NB4 (cell line): Measurements from ENCODE around the gene KRTAP1-4.
"Not testable (repeated sequence)": the region's sequence is repeated elsewhere in the genome, so short reads cannot be mapped to it uniquely, and the experiment has no call there.

ENCODE experiments used
- DNase-seq: peaks from one replicate; pipeline ENCODE4 v3.0.0; 2010; ENCODE audit warnings: low read depth
- H3K4me3 ChIP-seq: one replicate; pipeline ENCODE4 v1.5.1; 2011; ENCODE audit warnings: mild to moderate bottlenecking, low read depth, low read length, moderate library complexity
- MYC ChIP-seq: IDR thresholded peaks from 2 replicates; pipeline ENCODE4 v1.6.1; 2011; ENCODE audit warnings: low read depth, low read length
- POLR2A ChIP-seq: IDR thresholded peaks from 2 replicates; pipeline ENCODE4 v1.6.1; 2011; ENCODE audit warnings: mild to moderate bottlenecking; ENCODE audit not compliant: insufficient read length; ENCODE audit errors: extremely low read depth
- TF ChIP-seq, protein P1 (sequence below): IDR thresholded peaks from one replicate; pipeline ENCODE4 v1.5.1; 2012; ENCODE audit warnings: low read depth, low read length
- TF ChIP-seq, protein P2 (sequence below): IDR thresholded peaks from 2 replicates; pipeline ENCODE4 v1.6.1; 2011; ENCODE audit warnings: low read depth, low read length

The KRTAP1-4 gene

DNA sequence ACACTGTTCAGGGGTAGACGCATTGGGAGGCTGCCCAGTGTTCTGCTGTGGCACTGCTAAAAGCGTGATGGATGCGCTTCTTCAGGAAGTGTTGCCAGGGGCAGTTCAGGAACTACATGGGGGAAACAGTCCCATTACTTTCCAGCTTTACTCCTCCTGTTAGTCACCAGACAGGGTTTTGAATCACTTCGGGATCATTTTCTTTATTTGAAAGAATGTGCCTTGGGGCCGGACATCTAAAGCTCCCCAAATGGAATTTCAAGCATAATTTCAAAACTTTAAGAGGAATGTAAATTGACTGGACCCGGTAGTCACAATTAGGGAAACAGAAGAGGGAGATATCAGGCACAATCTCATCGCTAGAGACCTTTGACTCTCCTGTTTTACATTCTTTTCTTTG lies 18.4 kb upstream of the KRTAP1-4 start:
- TF ChIP-seq MYC, result no peak
- TF ChIP-seq, protein P1, sequence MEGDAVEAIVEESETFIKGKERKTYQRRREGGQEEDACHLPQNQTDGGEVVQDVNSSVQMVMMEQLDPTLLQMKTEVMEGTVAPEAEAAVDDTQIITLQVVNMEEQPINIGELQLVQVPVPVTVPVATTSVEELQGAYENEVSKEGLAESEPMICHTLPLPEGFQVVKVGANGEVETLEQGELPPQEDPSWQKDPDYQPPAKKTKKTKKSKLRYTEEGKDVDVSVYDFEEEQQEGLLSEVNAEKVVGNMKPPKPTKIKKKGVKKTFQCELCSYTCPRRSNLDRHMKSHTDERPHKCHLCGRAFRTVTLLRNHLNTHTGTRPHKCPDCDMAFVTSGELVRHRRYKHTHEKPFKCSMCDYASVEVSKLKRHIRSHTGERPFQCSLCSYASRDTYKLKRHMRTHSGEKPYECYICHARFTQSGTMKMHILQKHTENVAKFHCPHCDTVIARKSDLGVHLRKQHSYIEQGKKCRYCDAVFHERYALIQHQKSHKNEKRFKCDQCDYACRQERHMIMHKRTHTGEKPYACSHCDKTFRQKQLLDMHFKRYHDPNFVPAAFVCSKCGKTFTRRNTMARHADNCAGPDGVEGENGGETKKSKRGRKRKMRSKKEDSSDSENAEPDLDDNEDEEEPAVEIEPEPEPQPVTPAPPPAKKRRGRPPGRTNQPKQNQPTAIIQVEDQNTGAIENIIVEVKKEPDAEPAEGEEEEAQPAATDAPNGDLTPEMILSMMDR, result no peak
- TF ChIP-seq POLR2A, result no peak
- TF ChIP-seq, protein P2, sequence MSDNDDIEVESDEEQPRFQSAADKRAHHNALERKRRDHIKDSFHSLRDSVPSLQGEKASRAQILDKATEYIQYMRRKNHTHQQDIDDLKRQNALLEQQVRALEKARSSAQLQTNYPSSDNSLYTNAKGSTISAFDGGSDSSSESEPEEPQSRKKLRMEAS, result no peak
- DNase-seq, result no peak
- no peak overlapping the region for H3K4me3 ChIP-seq

DNA sequence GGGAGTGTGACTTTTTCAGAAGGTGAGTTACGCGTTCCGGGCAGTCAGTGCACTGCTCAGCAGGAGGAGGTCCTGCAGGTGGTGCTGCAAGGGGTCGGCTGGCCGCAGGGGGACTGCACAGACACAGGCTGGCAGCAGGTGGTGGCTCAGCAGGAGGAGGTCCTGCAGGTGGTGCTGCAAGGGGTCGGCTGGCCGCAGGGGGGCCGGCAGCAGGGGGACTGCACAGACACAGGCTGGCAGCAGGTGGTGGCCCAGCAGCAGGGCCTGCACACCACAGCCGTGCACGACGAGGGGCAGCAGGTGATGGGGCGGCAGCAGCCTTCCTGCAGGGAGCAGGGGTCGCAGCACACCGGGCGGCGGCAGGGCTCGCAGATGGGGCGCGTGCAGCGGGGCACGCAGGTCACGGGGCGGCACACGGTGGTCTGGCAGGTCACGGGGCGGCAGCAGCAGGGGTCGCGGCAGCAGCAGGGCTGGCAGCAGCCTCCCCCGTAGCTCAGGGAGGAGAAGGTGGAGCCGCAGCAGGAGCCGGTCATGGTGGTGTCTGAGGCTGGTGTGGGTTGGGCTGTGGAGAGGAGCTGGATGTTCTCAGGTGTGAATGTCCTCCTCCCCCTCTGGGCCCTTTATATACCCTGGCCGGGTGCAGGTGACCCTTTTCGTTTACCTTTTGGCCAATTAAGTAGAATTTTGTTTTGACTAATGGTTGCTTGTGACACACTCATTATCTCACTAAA lies 16.9 kb upstream of the KRTAP1-4 start, which contains the start of gene KRTAP2-1:
KRTAP2-1 (minus strand) TSS at position 582 of the 731 bp plus-strand sequence; CDS start at position 533, 49 bp downstream.
- not testable (repeated sequence) for DNase-seq, H3K4me3 ChIP-seq

DNA sequence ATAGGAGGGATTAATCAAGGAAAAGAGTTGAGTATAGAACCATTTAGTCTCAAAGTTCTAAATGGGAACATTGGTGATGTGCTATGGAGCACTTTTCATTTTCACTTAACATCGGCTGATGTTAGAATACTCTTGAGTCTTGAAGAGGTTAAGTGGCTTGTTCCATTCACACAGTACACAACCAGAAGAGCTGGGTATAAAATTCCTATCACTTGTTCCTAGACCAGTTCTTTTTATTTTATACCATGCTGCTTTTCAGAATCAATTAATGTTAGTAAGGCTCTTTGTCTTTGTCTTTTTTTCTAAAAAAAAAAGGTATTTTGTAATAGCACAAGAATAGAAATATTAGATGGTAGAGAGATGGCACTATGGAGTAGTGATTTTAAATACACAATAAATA lies 13.0 kb upstream of the KRTAP1-4 start:
- DNase-seq, result no peak
- TF ChIP-seq, protein P1, result no peak
- no peak for TF ChIP-seq POLR2A
- TF ChIP-seq, protein P2, result no peak
- no peak for TF ChIP-seq MYC
- H3K4me3 ChIP-seq, result no peak overlapping the region

DNA sequence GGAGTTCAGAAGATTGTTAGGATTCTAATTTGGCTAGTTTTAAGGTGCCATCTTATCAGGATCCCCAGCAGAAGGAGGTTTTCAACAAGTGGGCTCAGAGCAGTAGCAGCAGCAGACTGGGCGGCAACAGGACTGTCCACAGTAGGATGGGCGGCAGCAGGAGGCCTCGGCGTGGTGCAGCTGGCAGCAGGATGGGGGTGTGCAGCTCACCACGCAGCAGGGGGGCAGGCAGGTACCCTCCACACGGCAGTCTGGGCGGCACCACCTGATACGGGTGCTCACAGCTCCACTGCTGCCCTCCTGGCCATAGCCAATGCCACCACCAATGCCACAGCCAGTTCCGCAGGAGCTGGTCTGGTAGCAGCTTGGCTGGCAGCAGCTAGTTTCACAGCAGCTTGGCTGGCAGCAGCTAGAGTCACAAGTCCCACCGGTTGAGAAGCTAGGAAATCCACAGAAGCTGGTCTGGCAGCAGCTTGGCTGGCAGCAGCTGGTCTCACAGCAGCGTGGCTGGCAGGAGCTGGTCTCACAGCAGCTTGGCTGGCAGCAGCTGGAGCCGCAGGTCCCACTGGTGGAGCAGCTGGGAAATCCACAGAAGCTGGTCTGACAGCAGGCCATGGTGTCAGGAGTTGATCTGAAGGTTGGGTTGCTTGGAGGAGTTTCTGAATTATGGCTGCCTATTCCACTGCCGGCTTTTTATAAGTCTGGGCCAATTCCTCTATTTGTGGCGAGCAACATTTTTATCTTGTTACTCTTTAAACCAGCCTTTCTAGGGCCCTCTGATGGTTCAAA lies 11.0 kb upstream of the KRTAP1-4 start, which contains the start of gene KRTAP1-1:
KRTAP1-1 (minus strand) TSS at position 668 of the 789 bp plus-strand sequence; CDS start at position 615, 53 bp downstream.
- not testable (repeated sequence) for H3K4me3 ChIP-seq, DNase-seq

DNA sequence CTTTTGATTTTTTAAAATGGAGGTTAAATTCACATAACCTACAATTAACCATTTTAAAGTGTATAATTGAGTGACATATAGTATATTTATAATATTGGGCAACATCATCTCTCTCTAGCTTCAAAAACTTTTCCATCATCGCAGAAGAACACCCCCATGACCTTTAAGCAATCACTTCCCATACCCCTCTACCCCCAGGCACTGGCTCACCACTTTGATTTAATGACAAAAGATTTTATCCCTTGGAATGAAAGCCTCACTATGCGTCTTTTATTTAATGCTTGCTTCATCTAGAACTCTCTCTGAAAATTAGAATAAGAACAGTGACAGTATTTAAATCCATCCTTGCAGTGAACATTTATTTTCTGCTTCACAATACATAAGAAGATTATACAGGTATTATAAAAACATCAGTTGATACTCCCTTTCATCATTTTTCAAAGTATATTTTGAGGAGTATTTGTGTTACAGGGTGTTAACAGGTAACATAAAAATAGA lies 7.9 kb upstream of the KRTAP1-4 start:
- TF ChIP-seq POLR2A, result no peak
- H3K4me3 ChIP-seq, result no peak overlapping the region
- DNase-seq, result no peak

DNA sequence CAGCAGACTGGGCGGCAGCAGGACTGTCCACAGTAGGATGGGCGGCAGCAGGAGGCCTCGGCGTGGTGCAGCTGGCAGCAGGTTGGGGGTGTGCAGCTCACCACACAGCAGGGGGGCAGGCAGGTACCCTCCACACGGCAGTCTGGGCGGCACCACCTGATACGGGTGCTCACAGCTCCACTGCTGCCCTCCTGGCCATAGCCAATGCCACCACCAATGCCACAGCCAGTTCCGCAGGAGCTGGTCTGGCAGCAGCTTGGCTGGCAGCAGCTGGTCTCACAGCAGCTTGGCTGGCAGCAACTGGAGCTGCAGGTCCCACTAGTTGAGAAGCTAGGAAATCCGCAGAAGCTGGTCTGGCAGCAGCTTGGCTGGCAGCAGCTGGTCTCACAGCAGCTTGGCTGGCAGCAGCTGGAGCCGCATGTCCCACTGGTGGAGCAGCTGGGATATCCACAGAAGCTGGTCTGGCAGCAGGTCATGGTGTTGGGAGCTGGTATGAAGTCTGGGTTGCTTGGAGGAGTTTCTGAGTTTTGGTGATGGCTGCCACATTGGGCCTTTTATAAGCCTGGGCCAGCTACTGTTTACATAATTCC lies 4.4 kb upstream of the KRTAP1-4 start, which contains the start of gene KRTAP1-3:
KRTAP1-3 (minus strand) TSS at position 529 of the 590 bp plus-strand sequence; CDS start at position 476, 53 bp downstream.
- not testable (repeated sequence) for DNase-seq, H3K4me3 ChIP-seq

DNA sequence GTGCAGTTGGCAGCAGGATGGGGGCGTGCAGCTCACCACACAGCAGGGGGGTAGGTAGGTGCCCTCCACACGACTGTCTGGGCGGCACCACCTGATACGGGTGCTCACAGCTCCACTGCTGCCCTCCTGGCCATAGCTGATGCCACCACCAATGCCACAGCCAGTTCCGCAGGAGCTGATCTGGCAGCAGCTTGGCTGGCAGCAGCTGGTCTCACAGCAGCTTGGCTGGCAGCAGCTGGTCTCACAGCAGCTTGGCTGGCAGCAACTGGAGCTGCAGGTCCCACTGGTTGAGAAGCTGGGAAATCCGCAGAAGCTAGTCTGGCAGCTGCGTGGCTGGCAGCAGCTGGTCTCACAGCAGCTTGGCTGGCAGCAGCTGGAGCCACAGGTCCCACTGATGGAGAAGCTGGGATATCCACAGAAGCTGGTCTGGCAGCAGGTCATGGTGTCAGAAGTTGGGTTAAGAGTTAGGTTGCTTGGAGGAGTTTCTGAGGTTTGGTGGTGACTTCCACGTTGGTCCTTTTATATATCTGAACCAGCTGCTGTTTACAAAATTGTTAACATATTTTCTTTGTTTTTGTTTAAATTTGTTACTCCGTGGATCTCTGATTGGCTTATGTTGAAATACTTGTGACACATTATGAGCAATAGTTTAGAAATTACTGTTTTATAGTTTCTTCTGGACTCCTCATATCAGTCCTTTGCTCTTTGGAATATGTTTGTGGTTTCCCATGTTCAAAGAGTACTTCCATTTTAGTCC lies 3.1 kb downstream of the KRTAP1-4 start, which contains the start of gene KRTAP1-5:
KRTAP1-5 (minus strand) TSS at position 494 of the 757 bp plus-strand sequence; CDS start at position 441, 53 bp downstream.
- DNase-seq, result no peak
- TF ChIP-seq MYC, result no peak
- no peak for TF ChIP-seq POLR2A
- TF ChIP-seq, protein P1, result no peak
- TF ChIP-seq, protein P2, result no peak
- H3K4me3 ChIP-seq, result no peak within 1 kb of the TSS
